Hepatocyte (in vitro differentiated cells): ENCODE data around the gene TCHH. TPM values are rescaled to one million over a fixed set of nuclear protein-coding genes. Genes with fewer than 3 reads are reported as not detected.
"Not testable (repeated sequence)": the region's sequence is repeated elsewhere in the genome, so short reads cannot be mapped to it uniquely, and the experiment has no call there.

Source experiments
- DNase-seq: peaks from one replicate; pipeline ENCODE4 v3.0.0-alpha.2; 2016; ENCODE audit warnings: low spot score
- H2AFZ ChIP-seq: fragments of 200-600 bp; sonication (generic); 2 replicates; pipeline ENCODE4 v1.6.0; 2016; ENCODE audit warnings: antibody characterized with exemption, mild to moderate bottlenecking
- H3K27ac ChIP-seq: fragments of 200-600 bp; sonication (generic); 2 replicates; pipeline ENCODE4 v1.5.1; 2016; ENCODE audit warnings: mild to moderate bottlenecking
- H3K27me3 ChIP-seq: fragments of 200-600 bp; sonication (generic); 2 replicates; pipeline ENCODE4 v1.6.1; 2016
- H3K36me3 ChIP-seq: fragments of 200-600 bp; sonication (generic); replicated peaks from 2 replicates; pipeline ENCODE4 v1.5.1; 2016; ENCODE audit warnings: low read depth; ENCODE audit not compliant: insufficient read depth
- H3K4me1 ChIP-seq: fragments of 200-600 bp; sonication (generic); 2 replicates; pipeline ENCODE4 v1.5.1; 2016; ENCODE audit warnings: mild to moderate bottlenecking, moderate library complexity; ENCODE audit not compliant: insufficient read depth
- H3K4me2 ChIP-seq: fragments of 200-600 bp; sonication (generic); 2 replicates; pipeline ENCODE4 v1.6.0; 2016
- H3K4me3 ChIP-seq: fragments of 200-600 bp; sonication (generic); 2 replicates; pipeline ENCODE4 v1.5.1; 2016; ENCODE audit warnings: mild to moderate bottlenecking
- H3K79me2 ChIP-seq: fragments of 200-600 bp; sonication (generic); 2 replicates; pipeline ENCODE4 v1.6.0; 2017; ENCODE audit warnings: mild to moderate bottlenecking
- H3K9me2 ChIP-seq: fragments of 200-600 bp; sonication (generic); replicated peaks from 2 replicates; pipeline ENCODE4 v1.6.0; 2017; ENCODE audit warnings: mild to moderate bottlenecking; ENCODE audit not compliant: insufficient read depth
- H3K9me3 ChIP-seq: fragments of 200-600 bp; sonication (generic); 2 replicates; pipeline ENCODE4 v1.5.1; 2016; ENCODE audit warnings: low read depth, mild to moderate bottlenecking
- H4K20me1 ChIP-seq: fragments of 200-600 bp; sonication (generic); 2 replicates; pipeline ENCODE4 v1.6.0; 2016; ENCODE audit warnings: mild to moderate bottlenecking; ENCODE audit not compliant: insufficient read depth, poor library complexity, severe bottlenecking
- CTCF ChIP-seq: fragments of 200-600 bp; sonication (generic); IDR thresholded peaks from 2 replicates; pipeline ENCODE4 v1.5.1; 2016; ENCODE audit warnings: antibody characterized with exemption, mild to moderate bottlenecking; ENCODE audit not compliant: poor library complexity
- EZH2 ChIP-seq: fragments of 200-600 bp; sonication (generic); IDR thresholded peaks from 2 replicates; pipeline ENCODE4 v1.6.1; 2016; ENCODE audit warnings: antibody characterized with exemption, mild to moderate bottlenecking, borderline replicate concordance
- EZH2phosphoT487 ChIP-seq: fragments of 200-600 bp; sonication (generic); IDR thresholded peaks from one replicate; pipeline ENCODE4 v1.6.1; 2018; ENCODE audit warnings: antibody characterized with exemption, mild to moderate bottlenecking, low read depth, moderate library complexity; ENCODE audit not compliant: unreplicated experiment, severe bottlenecking
- WGBS: methylation state at CpG from one replicate; pipeline ENCODE4 v1.1.6; 2016; ENCODE audit warnings: low lambda C conversion rate; ENCODE audit errors: missing lambda C conversion rate; 5-methylcytosine and 5-hydroxymethylcytosine counted together
- polyA plus RNA-seq: library from polyadenylated mRNA; unstranded; fragments of >200 nt; fragmentation: Nextera tagmentation; extraction: Ambion mirVana; gene quantifications from 2 replicates; pipeline ENCODE4 v1.2.1, GENCODE V29; 2016
- total RNA-seq: library from RNA; depleted of rRNA; stranded (reverse); fragments of >200 nt; gene quantifications from 2 replicates; pipeline ENCODE4 v1.2.3, GENCODE V29; 2014

TCHH gene
- total and polyA plus RNA-seq, 2 experiments from 2014 or later = not detected

DNA sequence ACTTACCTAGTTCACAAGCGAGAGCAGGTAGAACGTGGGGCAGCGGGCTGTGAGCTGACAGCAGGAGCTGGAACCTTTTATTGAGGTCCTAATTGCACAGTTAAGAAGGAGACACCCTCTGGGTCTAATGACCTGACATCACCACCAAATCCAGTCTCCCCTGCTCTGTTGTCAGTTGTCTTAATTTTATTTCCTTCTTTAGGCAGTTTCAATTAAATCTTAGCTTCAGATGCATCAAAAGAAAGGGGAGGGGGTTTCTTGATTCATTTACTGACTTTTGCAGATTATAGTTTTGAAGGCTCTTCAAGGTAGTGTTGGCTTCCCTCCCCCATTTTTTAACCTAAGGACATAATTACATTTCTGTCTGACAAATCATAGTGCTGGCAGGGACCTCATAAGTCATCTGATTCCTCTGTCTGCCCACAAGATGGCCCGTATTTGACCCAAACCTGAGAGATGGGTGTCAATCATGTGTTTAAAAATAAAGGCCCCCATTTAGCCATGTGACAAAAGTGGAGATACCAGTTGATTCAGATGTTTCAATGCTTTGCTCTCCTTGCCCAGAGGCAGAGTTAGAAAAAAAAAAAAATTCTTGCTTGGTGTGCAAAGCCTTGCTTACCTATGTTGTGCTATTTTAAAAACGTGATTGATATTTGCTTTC lies 26.1 kb downstream of the TCHH start, which contains the start of gene TCHHL1:
Gene TCHHL1, minus strand, starts transcription at position 51 of the 661 bp plus-strand sequence. CDS start 921 bp downstream, outside the sequence.
- DNase-seq = no peak
- 61% methylated on average over 5 of the region's 5 CpGs for WGBS
- Histone ChIP-seq H3K4me2 (no peak within 1 kb of the TSS), H2AFZ (no peak within 1 kb of the TSS), H3K36me3 (no peaks in the 10 kb centered on the region), H3K79me2 (no peaks in the 10 kb centered on the region), H3K4me1 (no peaks in the 10 kb centered on the region), H3K27ac (no peak within 1 kb of the TSS), H3K4me3 (no peak within 1 kb of the TSS), H3K9me3 (no peaks in the 10 kb centered on the region), H4K20me1 (no peaks in the 10 kb centered on the region), H3K27me3 (no peaks in the 10 kb centered on the region), H3K9me2 (no peaks in the 10 kb centered on the region)
- TF ChIP-seq EZH2 = no peak

DNA sequence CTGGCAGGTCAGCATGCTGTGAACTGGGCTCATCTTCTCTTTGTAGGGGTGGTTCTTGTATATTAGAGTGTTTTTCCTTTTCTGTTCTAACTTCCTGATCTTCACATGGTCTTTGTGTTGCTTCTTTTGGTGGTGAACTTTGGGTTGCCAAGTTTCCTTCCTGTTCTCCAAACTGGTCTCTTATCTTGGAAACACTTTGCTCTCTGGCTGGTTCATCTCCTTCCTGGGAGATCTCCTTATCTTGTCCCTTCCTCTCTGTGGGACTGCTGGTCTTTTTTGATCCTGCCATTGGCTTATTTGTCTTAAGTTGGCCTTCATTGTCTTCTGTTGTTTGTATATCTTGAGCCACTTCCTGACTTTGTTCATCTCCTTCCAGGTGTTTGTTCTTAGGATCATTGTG lies 28.5 kb downstream of the TCHH start:
- no peaks in the 10 kb centered on the region for H3K4me1 ChIP-seq
- TF ChIP-seq EZH2 = no peak
- no peak for TF ChIP-seq EZH2phosphoT487
- no peak for TF ChIP-seq CTCF
- H2AFZ ChIP-seq = no peak overlapping the region
- no peak overlapping the region for H3K4me2 ChIP-seq
- no peaks in the 10 kb centered on the region for H3K36me3 ChIP-seq
- no peak overlapping the region for H3K4me3 ChIP-seq
- no peaks in the 10 kb centered on the region for H4K20me1 ChIP-seq
- no peaks in the 10 kb centered on the region for H3K9me3 ChIP-seq
- H3K9me2 ChIP-seq = no peaks in the 10 kb centered on the region
- H3K79me2 ChIP-seq = no peaks in the 10 kb centered on the region
- H3K27me3 ChIP-seq = no peaks in the 10 kb centered on the region
- DNase-seq = no peak
- H3K27ac ChIP-seq = no peak overlapping the region

GRCh38 chr1:152084853-152085252 lies 30.4 kb downstream of the TCHH start:
- H3K79me2 ChIP-seq = no peaks in the 10 kb centered on the region
- H3K36me3 ChIP-seq = no peaks in the 10 kb centered on the region
- no peaks in the 10 kb centered on the region for H3K9me3 ChIP-seq
- no peak for TF ChIP-seq CTCF
- no peak for TF ChIP-seq EZH2
- TF ChIP-seq EZH2phosphoT487 = no peak
- no peak overlapping the region for H2AFZ ChIP-seq
- no peaks in the 10 kb centered on the region for H3K9me2 ChIP-seq
- H3K4me2 ChIP-seq = no peak overlapping the region
- DNase-seq = no peak
- H4K20me1 ChIP-seq = no peaks in the 10 kb centered on the region
- H3K4me1 ChIP-seq = no peaks in the 10 kb centered on the region
- 36% methylated on average over 1 of the region's 1 CpG for WGBS
- H3K4me3 ChIP-seq = no peak overlapping the region
- no peak overlapping the region for H3K27ac ChIP-seq
- no peaks in the 10 kb centered on the region for H3K27me3 ChIP-seq

- not testable (repeated sequence) for H3K9me3 ChIP-seq, DNase-seq, H3K4me1 ChIP-seq
Measured at GRCh38 chr1:152081026-152081425, 34.2 kb downstream of the TCHH start.

DNA sequence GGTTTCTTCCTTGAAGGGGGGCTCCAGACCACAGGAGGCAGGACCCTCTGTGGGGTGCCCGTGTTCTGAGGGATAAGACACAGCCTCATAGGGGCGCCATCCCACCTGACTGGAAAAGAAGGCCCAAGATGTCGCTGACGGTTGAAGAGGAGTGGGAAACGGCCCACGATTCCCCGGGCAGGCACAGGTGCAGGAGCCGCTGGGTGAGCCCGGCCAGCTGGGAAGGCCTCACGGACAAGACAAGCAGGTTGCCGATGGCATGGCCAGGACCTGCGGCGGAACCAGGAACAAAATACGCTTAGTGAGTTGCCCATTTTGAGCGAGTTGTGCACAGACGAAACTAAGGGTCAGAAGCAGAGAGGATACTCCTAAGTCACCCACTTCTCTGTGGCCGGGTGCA lies 34.8 kb downstream of the TCHH start:
- H3K27ac ChIP-seq, H2AFZ ChIP-seq, H3K27me3 ChIP-seq, H3K9me2 ChIP-seq, H3K4me3 ChIP-seq, H3K4me1 ChIP-seq, H3K4me2 ChIP-seq, H3K9me3 ChIP-seq, H3K36me3 ChIP-seq, H4K20me1 ChIP-seq, H3K79me2 ChIP-seq, DNase-seq: not testable (repeated sequence)
- WGBS = 85% methylated on average over 17 of the region's 17 CpGs

More at GRCh38 chr1:152081026-152081425, 34.2 kb downstream of the TCHH start:
- not testable (repeated sequence) for H2AFZ ChIP-seq, H3K9me2 ChIP-seq, H3K4me3 ChIP-seq, H3K27me3 ChIP-seq, H3K79me2 ChIP-seq, H3K27ac ChIP-seq, H3K4me2 ChIP-seq, H3K36me3 ChIP-seq, H4K20me1 ChIP-seq
- 91% methylated on average over 12 of the region's 17 CpGs for WGBS
